Activated gamma-delta T cell (primary cell): Measurements from ENCODE around the gene GOLPH3L.
"Not testable (repeated sequence)": the region's sequence is repeated elsewhere in the genome, so short reads cannot be mapped to it uniquely, and the experiment has no call there.

Experiments used
- DNase-seq: peaks from one replicate; lab custom pipeline; 2025; lab: John Stamatoyannopoulos, UW
- total RNA-seq, 2 donors: gene quantifications; one replicate each; lab custom pipeline; 2026; lab: John Stamatoyannopoulos, UW

GOLPH3L gene
- total RNA-seq, result 20.2 to 21.7 reads per million in 2 donors

DNA sequence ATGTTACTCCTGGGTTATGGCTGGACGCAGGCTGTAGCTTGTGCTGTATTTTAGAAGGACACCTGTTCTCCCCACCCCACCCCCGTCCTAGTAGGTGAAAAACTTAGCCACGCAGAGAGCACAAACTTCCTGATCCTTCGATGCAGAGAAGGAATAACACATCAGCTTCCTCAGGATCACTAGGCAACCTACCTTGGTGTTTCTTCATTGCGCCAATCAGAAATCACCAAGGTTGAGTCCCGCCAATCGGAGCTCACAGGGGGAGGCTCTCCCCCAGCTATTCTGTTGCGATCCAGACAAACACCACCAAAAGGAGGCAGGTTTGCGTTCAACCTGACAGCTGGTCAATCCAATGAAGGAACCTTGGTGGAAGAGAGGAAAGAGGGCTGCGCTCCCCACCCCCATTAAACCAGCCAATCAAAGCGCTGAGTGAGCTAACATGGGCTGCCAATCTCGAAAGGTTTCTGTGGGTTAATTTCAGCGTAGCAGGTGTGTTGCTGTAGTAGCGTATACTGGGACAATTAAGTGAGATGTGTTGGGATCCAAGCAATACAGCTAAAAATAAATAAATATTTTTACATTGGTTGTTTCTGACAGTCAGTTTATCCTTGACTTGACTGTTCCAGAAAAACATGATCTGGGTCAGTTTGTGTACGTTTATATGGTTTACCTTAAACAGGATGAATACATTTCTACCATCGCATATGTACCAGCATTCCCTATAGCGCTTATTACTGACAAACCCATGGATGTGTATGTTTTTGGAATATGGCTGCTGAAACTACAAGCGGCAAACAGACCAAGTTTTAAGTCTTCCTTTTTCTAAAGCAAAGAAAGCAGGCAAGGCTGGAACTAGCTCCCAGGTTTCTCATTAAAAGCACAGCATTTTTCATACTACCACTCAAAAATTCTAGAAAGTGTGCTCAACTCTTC lies at the start of gene GOLPH3L:
GOLPH3L (minus strand) TSS at position 160 of the 933 bp plus-strand sequence. CDS start 2,316 bp downstream, outside the sequence.
- no peak for DNase-seq

DNA sequence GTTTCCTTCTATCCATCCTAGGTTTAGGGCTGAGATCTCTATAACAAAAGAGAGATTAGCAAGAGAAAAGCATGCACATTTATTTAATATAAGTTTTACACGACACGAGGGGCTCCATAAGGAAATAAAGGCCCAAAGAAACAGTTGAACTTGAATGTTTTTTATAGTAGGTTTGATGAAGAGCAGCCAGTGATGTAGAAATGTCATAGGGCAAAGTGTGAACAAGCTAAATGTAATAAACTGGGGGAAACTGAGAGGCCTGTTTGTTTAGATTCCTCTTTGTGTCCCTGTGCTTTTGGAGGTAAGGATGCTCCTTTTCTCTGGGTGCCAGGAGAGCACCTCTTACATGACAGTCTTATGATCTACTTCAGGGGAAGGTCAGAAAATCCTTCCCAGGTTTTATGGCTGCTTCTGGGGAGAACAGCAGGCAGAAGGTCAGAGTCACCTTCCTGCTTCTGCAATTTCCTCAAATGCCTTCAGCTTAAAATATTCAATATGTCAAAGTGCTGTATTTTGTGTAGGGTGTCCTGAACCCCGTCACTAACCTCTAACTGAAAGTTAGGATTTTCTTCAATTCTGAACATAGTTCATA lies 33.3 kb upstream of the GOLPH3L start:
- no peak for DNase-seq

DNA sequence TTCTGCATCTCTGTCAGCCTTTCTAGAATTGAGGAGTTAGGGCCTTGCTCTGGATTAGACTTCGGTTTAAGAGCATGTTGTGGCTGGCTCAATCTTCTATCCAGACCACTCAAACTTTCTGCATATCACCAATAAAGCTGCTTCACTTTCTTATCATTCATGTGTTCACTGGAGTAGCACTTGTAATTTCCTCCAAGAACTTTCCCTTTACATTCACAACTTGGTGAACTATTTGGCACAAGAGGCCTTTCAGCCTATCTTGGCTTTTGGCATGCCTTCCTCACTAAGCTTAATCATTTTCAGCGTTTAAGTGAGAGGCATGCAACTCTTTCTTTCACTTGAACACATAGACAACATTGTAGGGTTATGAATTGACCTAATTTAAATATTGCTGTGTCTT lies 27.4 kb upstream of the GOLPH3L start:
- DNase-seq, result no peak

DNA sequence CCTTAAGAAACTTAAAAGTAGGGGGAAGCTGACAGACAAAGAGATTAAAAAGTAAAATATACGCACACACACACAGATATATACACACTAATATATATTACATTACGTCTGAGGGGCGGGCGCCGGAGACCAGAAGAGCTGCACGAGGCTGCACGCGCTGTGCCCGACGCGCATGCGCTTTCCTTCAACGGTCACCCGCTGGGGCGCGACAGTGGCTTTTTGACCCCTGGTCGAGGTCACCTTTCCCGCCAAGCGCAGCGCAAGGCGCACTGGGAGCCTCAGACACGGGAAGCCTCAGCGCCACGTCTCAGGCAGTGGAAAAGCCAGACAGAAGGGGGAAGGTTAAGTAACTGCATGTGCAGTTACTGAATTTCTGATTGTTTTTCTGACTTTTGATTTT lies 23.7 kb upstream of the GOLPH3L start, which contains the start of gene HORMAD1:
HORMAD1 (minus strand) TSS at position 193 of the 400 bp plus-strand sequence. CDS start 1,390 bp downstream, outside the sequence.
- DNase-seq, result no peak

DNA sequence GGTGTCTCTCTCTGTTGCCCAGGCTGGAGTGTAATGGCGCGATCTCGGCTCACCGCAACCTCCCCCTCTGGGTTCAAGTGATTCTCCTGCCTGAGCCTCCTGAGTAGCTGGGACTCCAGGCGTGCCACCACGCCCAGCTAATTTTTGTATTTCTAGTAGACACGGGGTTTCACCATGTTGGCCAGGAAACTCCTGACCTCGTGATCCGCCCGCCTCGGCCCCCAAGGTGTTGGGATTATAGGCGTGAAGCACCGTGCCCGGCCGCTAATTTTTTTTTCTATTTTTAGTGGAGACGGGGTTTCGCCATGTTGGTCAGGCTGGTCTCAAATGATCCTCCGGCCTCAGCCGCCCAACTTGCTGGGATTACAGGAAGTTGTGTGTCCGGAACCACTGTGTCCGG lies 23.1 kb upstream of the GOLPH3L start:
- DNase-seq, result no peak

DNA sequence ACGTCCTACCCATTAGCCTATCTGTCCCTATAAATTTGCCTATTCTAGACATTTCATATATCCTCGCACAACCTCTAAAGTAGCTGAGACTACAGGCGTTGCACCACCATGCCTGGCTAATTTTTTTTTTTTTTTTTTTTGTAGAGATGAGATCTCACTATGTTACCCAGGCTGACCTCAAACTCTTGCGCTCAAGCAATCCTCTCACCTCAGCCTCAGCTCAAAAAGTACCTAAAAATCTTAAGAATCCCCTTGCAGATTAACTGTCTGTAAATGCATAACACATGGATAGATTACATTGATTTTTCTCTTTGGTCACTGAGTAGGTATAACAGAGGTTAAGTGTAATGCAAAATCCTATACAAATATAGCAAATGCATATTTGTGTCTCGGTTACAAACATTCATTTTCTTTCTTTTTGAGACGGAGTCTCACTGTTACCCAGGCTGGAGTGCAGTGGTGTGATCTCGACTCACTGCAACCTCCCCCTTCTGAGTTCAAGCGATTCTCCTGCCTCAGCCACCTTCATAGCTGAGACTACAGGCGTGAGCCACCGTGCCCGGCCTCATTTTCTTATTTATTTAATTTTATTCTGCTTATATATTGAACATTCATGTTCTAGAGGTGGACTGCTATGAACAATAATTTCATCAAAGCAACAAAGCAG lies 21.4 kb upstream of the GOLPH3L start:
- DNase-seq, result no peak

DNA sequence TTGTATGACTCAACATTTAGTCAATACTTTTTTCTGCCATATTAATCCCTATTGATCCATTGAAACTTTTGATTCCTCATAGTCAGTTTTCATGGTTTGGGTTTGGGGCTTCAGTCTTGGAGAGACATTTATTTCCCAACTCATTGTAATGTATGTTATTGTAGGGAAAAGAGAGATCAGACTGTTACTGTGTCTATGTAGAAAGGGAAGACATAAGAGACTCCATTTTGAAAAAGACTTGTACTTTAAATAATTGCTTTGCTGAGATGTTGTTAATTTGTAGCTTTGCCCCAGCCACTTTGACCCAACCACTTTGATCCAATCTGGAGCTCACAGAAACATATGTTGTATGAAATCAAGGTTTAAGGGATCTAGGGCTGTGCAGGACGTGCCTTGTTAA lies 12.1 kb upstream of the GOLPH3L start:
- not testable (repeated sequence) for DNase-seq

DNA sequence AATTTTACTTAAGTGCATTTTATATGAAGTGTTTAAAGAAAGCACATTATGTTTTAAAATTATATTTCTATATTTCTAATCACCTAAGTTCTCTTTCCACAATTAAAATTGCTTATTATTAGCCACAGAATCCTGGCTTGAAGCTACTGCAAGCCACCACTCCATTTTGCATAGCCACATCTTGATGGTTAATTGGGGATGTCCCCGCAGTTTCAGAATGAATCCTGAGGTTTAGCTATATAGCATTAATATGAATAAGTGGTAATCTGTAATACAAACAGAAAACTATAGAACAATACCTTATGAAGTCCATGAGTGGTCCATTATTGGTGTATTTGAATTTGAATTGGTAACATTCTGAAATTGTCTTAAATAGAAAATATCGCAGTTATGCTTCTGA lies 11.6 kb upstream of the GOLPH3L start:
- DNase-seq, result no peak

DNA sequence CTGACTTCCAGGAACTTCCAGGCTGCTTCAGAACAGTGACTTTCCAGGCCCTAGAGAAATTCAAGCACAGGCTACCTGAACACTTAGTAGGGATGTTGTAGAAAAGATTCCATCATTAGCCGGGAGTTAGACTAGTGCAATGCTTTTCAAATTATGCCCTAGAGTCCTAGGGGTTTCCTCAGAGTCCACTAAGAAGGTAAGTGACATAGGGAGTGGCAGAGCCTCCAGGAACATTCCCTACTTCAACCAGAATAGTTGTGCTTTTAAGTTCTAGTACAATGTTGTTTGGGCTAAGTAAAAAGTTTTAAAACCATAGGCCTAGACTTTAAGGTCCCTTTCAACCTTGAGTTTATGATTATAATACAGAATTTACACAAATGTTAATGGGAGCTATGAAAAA lies 9.1 kb upstream of the GOLPH3L start:
- DNase-seq, result no peak

DNA sequence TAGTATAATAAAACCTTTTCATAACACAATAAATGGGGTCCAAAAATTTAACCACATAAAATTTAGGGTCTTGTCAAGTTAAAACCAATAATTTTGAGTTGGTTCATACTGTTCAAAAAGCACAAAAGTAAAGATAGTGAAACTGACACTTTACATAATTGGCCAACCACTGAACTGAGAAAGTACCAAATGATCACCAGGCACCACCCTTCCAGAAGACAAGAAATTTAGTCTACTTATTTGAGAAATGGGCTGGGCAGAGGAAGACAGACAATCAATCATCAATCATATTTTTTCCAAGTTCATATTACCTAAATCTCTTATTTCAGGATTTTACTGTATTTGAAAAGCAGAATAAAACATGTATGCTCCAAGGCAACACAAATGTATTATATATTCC lies 6.5 kb upstream of the GOLPH3L start:
- DNase-seq, result no peak

DNA sequence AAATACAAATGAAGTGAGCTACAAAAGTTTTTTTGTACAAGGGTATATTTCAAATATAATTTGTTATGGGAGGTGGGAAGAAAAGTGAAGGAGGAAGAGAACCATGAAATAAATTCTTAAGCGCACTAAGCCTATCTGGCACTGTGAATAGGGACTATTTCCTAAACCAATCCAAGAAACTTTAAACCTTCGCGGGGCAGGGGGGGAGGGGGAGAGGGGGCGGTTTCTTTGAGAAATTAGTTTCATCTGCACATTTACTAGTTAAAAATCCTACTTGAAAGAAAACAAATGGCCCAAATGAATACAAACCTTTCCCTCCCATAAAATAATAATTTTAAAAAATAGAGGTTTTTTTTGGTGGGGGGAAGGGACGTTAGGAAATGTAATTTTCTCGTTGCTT lies 364 bp downstream of the GOLPH3L start:
- DNase-seq, result no peak

DNA sequence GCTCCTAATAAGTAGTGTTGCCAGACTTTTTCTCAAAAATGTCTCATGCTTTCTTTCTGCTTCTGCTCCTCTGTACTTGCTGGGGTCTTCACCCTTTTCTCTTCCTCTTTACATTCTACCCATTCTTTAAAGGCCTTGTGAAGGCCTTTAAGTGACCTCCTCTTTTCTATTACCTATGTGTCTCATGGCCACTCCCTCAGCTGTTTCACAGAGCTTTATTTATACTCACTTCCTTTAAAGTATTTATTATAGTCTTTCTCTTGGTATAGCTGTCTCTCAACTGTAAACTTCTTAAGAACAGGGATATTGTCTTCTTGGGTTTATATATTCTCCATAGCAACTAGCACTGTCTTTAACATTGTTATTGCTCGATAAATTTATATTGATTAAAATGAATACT lies 792 bp downstream of the GOLPH3L start:
- no peak for DNase-seq

DNA sequence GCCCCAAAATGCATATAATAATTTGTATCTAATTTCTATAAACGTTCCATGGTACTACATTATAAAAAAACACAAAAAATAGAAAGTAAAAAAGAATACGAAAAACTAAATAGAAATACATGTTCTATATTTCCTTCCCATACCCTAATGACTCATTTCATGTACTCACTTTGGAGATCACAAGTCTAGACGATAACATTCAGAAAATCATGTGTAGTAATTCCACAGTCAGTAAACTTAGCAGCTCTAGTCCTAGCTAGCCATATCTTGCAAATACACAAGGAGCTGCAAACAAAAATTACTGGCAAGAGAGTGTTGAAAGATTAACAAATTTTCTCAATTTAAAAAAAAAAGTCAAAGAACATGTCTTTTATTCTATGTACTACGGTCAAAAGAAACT lies 1.4 kb downstream of the GOLPH3L start:
- no peak for DNase-seq

DNA sequence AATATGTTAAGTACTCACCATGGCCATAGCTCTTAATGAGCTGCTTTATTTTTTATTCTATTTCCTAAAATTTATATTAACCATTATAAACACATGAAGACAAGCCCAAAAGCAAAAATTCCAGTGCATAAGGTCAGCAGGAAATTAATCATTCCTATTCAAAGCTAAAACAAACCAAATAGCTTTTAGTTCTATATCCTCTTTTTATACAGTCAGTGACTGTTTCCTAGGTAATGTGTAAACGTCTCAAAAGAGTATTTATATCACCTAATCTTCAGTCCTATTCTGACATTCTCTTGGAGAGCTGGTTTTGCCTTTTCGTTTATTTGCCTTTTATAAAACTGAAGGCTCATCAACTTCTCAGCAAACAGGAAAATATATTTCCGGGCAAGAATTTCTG lies 4.2 kb downstream of the GOLPH3L start:
- DNase-seq, result no peak

DNA sequence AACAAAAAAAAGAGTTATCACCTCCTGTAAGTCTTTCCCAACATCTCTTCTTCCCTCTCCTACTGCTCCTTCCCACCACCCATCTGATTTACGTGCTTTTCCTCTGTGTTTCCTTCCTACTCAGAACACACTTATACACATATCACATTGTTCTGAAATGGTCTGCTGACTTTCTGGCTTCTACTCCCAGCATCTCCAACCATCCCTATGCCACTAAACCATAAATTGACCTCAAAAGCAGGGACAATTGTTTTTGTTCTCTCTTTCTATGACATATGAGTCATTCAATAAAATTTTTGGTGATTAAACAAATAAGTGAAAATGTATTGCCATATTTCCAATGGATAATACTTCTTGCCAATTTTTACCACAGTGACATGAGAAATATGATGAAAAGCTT lies 8.2 kb downstream of the GOLPH3L start:
- no peak for DNase-seq

DNA sequence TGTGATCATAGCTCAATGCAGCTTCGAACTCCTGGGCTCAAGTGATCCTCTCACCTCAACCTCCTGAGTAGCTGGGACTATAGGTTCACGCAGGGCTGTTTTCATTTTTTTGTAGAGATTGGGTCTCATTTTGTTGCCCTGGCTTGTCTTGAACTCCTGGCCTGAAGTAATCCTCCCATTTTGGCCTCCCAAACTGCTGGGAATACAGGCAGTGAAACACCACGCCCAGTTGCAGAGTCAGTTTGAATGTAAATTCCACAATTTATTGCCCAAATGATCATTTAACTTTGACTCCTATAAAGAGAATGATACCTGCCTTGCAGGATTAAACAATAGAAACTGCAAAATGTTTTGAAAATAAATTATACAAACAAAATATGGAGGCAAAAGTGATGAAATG lies 10.7 kb downstream of the GOLPH3L start:
- DNase-seq, result no peak

DNA sequence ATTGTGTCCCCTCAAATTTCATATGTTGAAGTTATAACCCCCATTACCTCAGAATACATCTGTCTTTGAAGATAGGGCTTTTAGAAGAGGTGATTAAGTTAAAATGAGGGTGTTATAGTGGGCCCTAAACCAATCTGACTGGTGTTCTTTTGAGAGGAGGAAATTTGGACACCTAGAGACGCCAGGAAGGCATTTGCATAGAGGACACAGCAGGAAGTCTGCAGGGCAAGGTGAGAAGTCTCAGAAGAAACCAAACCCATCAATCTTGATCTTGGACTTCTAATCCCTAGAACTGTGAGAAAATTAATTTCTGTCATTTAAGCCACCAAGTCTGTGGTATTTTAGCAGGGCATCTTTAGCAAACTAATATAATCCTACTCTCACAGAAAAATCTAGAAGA lies 13.0 kb downstream of the GOLPH3L start:
- DNase-seq, result no peak

DNA sequence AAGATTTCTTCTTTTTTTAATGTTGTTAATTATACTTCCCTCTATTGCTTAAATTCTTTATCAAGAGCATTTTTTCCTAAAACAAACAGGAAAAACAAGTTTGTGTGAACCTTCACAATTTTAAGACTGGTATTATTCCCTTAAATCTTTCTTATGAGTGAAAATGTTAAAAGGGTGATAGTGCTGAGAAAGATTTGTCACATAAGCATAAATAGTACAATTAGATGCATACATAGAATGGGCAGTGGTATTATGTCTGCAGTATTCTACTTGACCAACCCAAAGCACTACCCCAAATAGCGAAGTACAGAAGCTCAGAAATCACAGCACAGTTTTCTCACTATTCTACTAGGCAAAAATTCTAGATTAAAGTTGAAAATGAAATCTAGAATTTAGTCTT lies 18.0 kb downstream of the GOLPH3L start:
- no peak for DNase-seq

DNA sequence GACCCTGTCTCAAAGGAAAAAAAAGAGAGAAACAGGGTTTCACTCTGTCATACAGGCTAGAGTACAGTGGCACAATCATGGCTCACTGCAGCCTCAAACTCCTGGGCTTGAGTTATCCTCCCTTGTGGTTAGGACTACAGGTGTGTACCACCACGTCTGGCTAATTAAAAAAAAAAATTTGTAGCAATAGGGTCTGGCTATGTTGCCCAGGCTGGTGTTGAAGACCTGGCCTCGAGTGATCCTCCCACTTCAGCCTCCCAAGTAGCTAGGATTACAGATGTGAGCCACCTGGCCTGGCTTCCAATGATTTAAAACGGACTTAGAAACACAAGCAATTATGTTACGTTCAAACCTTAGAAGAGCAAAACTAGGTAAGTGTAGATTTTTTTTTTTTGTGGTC lies 22.1 kb downstream of the GOLPH3L start:
- no peak for DNase-seq

DNA sequence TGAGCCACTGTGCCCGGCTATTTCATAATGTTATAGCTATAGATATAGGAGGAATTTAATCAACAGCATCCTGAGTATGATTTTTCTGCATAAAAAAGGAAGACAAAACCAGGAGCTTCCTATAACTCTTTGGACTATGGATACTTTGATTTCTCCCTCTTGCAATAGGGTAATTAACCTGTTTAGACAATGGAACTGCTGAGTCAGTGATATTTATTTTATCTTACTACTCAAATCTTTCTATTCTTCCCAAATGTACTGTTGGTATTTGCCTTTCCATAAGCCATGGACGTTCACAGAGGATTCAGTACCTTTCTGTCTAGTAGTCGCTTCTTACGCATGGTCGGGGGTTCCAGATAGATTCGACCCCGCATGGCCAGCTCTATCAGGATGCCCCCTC lies 33.6 kb downstream of the GOLPH3L start:
- DNase-seq, result no peak

DNA sequence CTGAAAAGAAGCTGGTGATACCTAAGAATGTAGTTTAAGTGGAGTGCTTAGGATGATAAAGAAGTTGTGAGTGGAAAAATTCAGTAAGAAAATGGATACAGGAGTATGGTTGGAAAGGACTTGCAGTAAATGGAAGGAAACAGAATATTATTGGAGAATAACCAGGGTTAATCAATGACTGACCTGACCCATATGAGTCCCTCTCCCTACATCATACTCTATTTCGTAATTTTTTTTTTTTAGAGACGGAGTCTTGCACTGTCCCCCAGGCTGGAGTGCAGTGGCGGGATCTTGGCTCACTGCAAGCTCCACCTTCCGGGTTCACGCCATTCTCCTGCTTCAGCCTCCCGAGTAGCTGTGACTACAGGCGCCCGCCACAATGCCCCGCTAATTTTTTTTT lies 34.1 kb downstream of the GOLPH3L start:
- no peak for DNase-seq

DNA sequence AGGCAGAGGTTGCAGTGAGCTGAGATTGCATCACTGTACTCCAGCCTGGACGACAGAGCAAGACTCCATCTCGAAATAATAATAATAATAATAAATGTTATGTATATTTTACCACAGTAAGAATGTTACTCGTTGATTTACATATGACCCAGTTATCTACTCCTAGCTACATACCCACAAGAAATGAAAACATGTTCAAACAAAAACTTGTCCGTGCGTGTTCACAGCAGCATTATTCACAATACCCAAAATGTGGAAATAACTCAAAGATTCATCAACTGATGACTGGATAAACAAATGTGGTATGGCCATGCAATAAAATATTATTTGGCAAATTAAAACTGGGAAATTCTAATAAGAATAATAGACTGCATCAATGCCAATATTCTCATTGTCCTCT lies 35.8 kb downstream of the GOLPH3L start:
- DNase-seq, result no peak

DNA sequence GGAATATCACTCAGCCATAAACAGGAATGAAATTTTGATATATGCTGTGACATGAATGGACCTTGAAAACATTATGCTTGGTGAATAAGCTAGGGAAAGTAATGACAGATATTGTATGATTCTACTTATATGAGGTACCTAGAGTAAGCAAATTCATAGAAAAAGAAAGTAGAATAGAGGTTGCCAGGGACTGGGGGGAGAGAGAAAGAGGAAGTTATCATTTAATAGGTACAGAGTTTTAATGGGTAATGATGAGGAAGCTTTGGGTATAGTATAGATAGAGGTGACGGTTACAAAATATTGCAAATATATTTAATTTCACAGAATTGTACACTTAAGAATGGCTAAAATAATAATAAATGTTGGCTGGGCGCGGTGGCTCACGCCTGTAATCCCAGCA lies 36.4 kb downstream of the GOLPH3L start:
- DNase-seq, result no peak
